Transverse colon (tissue), 4 donors: Measurements from ENCODE around the gene APC2.

Experiments used
- CTCF ChIP-seq, 5 experiments: fragments of 200-600 bp in 3 of 5; fragments of 450-650 bp in 2 of 5; sonication (generic) in 3 of 5; IDR thresholded peaks; 1 replicate in 2 of 5; 2 replicates in 3 of 5; pipeline ENCODE4 v1.5.1; 2016 to 2017; ENCODE audit warnings: antibody characterized with exemption in 5 of 5, inconsistent platforms in 3 of 5, mild to moderate bottlenecking in 2 of 5, moderate library complexity in 1 of 5
- POLR2A ChIP-seq: fragments of 450-650 bp; IDR thresholded peaks from one replicate; pipeline ENCODE4 v1.6.1; 2016; ENCODE audit warnings: antibody characterized with exemption, mild to moderate bottlenecking, moderate library complexity
- POLR2AphosphoS5 ChIP-seq, 3 donors: sonication (generic); formaldehyde crosslinking; IDR thresholded peaks; one replicate each; pipeline ENCODE4 v1.6.1; 2016; ENCODE audit warnings: antibody characterized with exemption in 3 of 3

GRCh38 chr19:1426736-1427135 lies 23.2 kb upstream of the APC2 start:
- no peak for TF ChIP-seq CTCF (IDR thresholded peaks at IDR 0.05)
- no peak for TF ChIP-seq POLR2A
- no peak for TF ChIP-seq POLR2AphosphoS5 (IDR thresholded peaks at IDR 0.05)
